ENCODE data around the gene VAV2. TPM values are rescaled to one million over a fixed set of nuclear protein-coding genes. Genes with fewer than 3 reads are reported as not detected.

Gene VAV2
- total RNA-seq, 1 donor: 13.4 TPM

GRCh38 chr9:133856798-133857197 lies 135.3 kb downstream of the VAV2 start:
- DNase-seq (ENCODE audit: low read depth): no peak
- TF ChIP-seq CTCF (IDR thresholded peaks at IDR 0.05; ENCODE audit: insufficient read depth, low read depth, low read length): no peak
- no peak overlapping the region for H3K4me3 ChIP-seq (ENCODE audit: low read depth, low read length)

GRCh38 chr9:133855802-133856521 lies 136.2 kb downstream of the VAV2 start:
- TF ChIP-seq CTCF (IDR thresholded peaks at IDR 0.05; ENCODE audit: insufficient read depth, low read depth, low read length): no peak
- DNase-seq (ENCODE audit: low read depth): peak; percentile 99

GRCh38 chr9:133855371-133855770 lies 136.8 kb downstream of the VAV2 start:
- H3K4me3 ChIP-seq (ENCODE audit: low read depth, low read length): no peak overlapping the region
- TF ChIP-seq CTCF (IDR thresholded peaks at IDR 0.05; ENCODE audit: insufficient read depth, low read depth, low read length): no peak
- DNase-seq (ENCODE audit: low read depth): no peak

More at GRCh38 chr9:133855802-133856521, 136.2 kb downstream of the VAV2 start:
- no peak overlapping the region for H3K4me3 ChIP-seq (ENCODE audit: low read depth, low read length)

- DNase-seq (ENCODE audit: low read depth): no peak
- H3K4me3 ChIP-seq (ENCODE audit: low read depth, low read length): no peak overlapping the region
- no peak for TF ChIP-seq CTCF (IDR thresholded peaks at IDR 0.05; ENCODE audit: insufficient read depth, low read depth, low read length)
Measured at GRCh38 chr9:133854765-133855164, 137.4 kb downstream of the VAV2 start.

GRCh38 chr9:133854048-133854447 lies 138.1 kb downstream of the VAV2 start:
- H3K4me3 ChIP-seq (ENCODE audit: low read depth, low read length): no peak overlapping the region
- TF ChIP-seq CTCF (IDR thresholded peaks at IDR 0.05; ENCODE audit: insufficient read depth, low read depth, low read length): no peak
- DNase-seq (ENCODE audit: low read depth): no peak

- H3K4me3 ChIP-seq (ENCODE audit: low read depth, low read length): no peak overlapping the region
- DNase-seq (ENCODE audit: low read depth): no peak
- no peak for TF ChIP-seq CTCF (IDR thresholded peaks at IDR 0.05; ENCODE audit: insufficient read depth, low read depth, low read length)
Measured at GRCh38 chr9:133853331-133853730, 138.8 kb downstream of the VAV2 start.

- DNase-seq (ENCODE audit: low read depth): no peak
Measured at GRCh38 chr9:133852431-133852830, 139.7 kb downstream of the VAV2 start.

More at GRCh38 chr9:133852431-133852830, 139.7 kb downstream of the VAV2 start:
- no peak overlapping the region for H3K4me3 ChIP-seq (ENCODE audit: low read depth, low read length)
- no peak for TF ChIP-seq CTCF (IDR thresholded peaks at IDR 0.05; ENCODE audit: insufficient read depth, low read depth, low read length)

All from fibroblast of villous mesenchyme (primary cell).